HG03565 (cell line): Measurements from ENCODE around the gene GPR107.

ENCODE experiments used
- ATAC-seq: cut with Tn5 transposase; IDR thresholded peaks from one replicate; pipeline ENCODE4 v1.9.1; 2021; ENCODE audit warnings: mild to moderate bottlenecking, moderate library complexity; ENCODE audit not compliant: unreplicated experiment

GPR107 gene

DNA sequence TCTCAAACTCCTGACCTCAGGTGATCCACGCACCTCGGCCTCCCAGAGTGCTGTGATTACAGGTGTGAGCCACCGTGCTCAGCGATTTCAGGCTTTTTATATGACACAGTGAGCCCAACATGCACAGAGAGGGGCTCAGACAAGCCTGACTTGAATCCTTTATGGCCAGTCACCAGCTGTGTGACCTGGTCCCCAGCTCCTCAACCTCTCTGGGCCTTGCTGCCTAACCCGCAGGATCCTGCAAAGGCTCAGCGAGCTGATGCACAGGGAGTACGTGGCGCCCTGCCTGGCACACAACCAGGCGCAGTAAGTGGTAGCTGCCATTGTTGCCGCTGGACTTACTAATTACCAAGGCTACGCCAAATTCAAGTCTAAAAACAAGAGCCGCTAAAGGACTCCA is 101.9 kb downstream of the GPR107 start:
- ATAC-seq, result no peak

DNA sequence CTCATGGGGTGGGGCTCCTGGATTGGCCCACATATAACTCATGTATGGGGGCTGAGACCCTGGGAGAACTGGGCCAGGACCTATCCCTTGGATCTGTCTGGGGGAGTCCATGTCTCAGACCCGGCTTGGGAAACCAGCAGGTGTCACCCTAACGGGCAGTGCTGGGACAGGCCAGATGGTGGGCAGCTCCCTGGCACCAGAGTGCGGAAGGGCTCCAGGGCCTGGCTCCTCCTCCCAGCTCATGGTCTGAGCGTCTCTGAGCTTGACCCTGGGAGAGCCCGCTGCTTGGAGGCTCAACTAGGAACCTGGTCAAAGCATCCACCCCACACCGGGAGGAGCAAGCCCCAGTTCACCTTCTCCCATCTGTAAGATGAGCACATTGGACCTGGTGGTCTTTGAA is 103.0 kb downstream of the GPR107 start:
- no peak for ATAC-seq

DNA sequence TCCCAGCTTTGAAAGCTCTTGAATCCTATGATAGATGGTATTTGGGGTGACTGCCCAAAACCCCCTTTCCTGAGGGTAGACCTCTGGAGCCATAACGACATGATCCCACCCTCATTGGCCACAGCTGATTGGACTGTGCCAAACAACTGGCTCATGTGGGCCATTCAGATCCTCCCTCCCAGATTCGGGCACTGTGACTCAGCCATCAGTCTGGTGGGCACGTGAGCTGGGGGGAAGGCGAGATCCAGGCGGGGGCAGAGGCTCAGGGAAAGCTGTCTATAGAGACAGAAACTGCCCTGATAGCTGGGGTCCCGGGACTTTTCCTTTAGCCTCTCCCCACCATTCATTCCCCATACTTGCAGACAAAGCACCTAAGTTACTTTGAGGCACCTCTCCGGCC is 103.4 kb downstream of the GPR107 start:
- no peak for ATAC-seq

DNA sequence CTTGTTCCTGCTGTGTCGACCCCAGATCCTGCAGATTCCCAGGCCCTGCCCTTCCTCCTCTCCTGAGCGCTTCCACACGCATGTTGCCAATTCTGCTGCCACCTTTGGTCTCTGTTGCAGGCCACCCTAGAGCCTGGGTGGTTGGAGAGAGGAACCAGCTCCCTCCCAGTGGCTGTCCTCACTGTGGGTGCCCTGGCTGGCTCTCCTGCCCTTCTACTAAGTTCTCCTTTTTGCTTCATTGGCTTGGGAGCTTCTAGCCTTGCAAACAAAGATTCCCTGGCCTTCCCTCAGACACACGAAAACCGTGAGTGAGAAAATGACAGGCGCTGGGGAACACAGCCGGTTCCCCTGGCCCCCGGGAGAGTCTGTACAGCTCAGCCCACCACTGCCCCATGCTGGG is 104.3 kb downstream of the GPR107 start:
- ATAC-seq, result no peak

DNA sequence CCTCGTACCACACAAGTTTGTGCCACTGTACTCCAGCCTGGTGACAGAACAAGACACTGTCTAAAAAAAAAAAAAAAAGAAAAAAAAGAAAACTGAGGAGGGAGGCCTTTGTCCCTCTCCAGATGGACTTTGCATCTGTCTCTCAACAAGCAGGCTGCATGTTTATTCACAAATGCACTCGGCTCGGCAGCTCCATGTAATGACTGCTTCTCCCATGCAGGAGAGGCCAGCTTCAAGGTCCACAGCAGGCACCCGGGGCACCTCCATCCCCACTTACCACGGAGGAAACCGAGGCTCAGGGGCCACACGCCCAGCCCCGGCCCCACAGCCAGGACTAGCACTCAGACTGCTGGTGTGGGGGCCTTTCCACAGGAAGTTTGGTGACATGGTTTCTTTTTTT is 105.4 kb downstream of the GPR107 start:
- no peak for ATAC-seq

DNA sequence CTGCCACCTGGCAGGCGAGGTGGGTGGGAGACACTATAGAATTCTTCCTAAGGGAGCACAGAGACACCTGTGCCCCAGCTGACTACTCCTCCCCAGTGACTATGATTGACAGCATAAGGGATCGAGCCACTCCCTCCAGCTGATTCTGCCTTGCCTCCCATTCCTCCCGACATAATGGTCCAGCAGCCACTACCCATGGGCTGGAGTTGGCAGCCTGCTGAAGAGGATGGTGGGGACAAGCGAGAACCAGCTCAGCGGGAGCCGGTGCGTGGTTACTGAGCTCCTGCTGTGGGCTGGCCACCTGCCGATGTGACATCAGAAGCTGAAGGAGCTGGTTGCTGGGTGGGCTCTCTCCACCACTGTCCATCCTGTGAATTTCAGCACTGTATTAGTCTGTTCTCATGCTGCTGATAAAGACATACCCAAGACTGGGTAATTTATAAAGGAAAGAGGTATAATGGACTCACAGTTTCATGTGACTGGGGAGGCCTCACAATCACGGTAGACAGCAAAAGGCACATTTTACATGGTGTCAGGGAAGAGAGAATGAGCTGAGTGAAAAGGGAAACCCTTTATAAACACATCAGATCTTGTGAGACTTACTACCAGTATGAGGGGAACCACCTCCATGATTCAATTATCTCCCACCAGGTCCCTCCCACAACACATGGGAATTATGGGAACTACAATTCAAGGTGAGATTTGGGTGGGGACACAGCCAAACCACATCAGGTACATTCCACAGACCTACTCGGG is 106.4 kb downstream of the GPR107 start:
- ATAC-seq, result no peak

DNA sequence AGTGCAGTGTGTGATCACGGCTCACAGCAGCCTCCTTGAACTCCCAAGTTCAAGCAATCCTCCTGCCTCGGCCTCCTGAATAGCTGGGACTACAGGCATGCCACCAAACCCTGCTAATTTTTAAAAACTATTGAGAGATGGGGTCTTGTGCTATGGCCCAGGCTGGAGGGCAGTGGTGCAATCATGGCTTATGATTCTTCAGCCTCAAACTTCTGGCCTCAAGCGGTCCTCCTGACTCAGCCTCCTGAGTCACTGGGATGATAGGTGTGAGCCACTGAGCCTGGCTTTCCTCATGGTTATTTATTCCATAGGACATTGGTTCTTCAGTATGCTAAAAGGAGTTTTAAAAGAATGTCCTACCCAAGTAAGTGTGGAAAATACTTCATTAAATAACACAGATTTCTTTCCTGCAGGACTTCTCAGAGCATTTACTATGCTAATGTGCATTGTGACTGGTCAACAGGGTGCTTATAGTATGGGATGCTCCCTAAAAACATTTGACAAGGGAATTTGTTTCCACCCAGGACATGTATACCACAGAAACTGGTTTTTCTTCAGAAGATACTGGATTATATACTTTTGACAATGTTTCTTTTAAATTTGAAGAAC is 107.3 kb downstream of the GPR107 start:
- no peak for ATAC-seq

DNA sequence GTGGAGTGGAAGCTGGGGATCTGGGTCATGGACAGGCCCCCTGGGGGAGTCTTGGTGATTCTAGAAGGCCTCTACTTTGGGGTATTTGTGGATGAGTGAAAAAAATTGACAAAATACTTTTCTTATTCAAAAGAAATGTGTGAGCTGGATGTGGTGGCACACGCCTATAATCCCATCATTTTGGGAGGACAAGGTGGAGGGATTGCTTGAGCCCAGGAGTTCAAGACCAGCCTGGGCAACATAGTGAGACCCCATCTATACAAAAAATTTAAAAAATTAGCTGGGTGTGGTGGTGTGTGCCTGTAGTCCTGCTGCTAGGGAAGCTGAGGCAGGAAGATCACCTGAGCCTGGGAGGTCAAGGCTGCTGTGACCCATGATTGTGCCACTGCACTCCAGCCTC is 111.9 kb downstream of the GPR107 start:
- ATAC-seq, result no peak

DNA sequence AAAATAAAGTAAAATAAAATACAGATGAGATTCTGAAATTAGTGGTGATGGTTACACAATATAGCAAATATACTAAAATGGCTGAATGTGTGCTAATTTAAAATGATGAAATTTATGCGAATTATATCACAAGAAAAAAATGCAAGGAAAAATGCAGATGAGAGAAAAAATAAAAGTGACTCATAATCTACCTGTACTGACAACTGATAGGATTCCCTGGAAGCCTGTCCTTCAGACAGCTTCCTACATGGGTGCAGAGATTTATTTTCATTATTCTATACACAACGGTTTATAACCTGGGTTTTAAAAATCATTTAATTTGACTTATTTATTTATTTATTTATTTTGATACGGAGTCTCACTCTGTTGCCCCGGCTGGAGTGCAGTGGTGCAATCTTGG is 112.7 kb downstream of the GPR107 start:
- no peak for ATAC-seq

DNA sequence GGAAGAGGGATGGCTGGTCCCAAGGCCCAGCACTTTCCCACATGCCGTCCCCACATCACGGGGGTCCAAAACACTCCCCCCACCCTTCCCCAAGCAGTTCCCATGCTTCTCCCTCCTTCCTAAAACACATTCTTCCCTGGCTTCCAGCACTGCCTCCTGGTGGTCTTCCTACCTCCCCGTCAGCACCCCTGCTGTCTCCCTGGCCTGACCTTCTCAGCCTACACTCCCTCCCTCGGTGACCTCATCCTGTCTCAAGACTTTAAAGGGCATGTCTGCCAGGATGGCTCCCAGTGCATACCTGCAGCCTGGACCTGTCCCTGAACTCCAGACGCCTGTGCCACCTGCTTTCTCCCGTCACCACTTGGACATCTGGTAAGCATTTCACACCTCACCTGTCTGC is 114.2 kb downstream of the GPR107 start:
- no peak for ATAC-seq

DNA sequence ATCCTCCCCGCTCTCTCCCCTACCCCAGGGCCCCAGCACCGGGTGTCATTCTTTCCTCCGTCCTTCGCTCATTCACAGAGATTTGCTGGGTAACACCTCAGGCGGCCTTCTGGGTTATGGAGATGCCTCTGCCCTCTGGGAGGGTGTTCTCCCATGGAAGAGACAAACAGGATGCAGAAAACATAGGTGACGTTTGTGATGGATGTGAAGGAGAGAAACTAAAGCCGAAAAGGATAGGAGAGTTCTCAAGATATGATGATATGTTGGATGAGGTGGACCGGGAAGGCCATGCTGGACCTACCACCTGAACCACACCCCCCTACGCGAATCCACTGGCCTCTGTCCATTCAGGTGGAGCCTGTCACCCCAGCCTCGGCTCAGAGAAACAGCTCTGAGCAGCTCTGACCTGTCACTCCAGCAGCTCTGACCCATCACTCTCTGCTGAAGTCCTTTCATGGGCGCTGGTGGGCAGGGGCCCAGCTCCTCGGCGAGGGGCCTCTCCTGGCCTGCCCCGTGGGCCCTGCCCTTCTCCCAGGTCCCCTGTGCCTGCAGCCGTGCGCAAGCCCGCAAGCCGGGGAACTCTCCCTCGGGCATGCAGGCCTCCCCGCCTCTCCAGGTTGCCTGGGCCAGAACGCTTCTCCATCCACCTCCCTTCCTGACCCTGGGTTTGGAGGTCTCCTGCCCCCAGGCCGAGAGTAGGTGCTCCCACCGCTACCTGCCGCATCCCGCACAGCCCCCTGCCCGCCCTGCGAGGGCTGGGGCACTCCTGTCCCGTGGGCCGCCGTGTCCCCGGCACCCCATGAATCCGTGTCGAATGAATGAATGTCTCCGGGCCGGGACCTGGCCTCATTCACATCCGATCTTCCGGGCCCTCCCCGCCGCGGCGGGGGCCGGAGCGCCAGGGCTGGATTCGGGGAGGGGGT is 117.8 kb downstream of the GPR107 start:
- ATAC-seq, result no peak

DNA sequence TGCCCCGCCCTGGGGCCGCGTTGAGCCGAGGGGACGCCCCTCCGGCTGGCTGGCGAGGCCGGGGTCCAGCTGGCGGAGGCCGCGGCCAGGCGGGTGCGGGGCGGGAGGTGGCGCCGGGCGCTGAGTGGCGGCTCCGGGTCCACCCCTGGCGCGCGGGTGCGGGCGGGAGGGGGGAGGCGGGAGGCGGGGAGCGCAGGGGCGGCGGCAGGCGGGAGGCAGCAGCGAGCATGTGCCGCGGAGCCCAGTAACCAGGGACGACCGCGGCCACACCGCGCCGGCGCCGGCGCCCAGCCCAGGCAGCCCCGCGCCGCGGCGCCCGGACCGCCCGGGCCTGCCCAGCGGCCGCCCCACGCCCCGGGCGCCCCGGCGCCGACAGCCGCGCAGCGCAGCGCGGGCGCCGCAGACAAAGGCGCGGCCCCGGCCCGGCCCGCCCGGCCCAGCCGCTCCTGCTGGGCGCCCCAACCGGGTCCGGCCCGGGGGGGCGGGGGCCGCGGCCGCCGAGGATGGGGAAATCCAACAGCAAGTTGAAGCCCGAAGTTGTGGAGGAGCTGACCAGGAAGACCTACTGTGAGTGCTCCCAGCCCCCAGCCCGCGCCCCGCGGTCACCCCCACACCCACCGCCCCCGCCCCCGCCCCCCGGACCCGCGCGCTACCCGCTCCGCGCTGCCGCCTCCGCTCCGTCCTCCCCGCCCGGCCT is 118.6 kb downstream of the GPR107 start, which contains the start of gene NCS1:
Gene NCS1 (plus strand): TSS at position 244 of the 697 bp plus-strand sequence. CDS start 260 bp downstream, at position 504.
- no peak for ATAC-seq

DNA sequence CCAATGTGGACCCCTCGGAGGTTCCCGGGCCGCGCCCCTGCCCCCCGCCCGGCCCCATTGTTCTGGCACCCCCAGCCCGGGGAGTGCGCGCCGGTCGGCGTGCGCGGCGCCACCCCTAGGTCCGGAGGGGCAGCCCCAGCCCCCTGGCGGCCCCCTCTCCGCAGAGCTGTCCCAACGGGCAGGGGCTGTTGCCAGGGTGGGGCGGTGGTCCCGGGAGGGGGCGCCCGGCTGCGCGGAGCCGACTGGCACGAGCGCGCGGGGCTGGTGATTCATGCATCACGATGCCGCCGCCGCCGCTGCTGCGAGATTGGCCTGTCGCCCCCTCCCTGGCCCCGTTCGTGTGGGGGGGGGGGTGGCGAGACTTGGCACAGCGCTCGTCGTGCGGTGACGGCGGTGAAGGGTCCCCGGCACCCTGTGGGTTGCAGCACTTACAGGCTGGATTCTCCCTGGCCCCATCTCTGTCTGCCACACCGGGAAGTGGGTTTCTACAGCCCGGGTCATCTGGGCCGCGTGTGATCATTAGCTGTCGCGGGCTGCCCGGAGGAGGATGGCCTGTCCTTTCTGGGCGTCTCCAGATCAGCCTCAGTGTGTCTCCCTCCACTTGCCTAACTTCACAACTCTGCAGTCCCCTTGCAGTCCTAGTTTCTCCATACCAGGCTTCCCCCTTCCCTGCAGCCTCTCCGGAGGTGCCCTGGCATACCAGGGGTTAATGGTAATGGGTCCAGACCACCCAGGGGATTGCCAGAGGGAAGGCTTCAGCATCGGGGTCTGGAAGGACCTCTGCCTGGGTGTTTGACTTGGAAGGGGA is 119.4 kb downstream of the GPR107 start:
- ATAC-seq, result no peak

DNA sequence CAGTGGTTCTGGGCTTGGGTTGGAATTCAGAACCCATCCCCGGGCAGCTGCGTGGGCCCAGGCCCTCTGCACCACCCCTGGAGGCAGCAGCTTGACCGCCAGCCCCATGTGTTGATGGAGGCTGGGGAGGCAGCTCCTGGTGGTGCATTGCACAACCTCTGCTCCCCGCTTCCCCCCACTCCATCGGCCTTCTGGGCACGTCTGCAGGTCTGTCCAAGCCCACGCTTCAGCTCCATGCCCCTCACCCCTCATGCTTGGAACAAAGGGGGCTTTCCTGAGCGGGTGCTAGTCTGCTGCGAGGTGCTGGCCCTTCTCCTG is 119.9 kb downstream of the GPR107 start:
- no peak for ATAC-seq

DNA sequence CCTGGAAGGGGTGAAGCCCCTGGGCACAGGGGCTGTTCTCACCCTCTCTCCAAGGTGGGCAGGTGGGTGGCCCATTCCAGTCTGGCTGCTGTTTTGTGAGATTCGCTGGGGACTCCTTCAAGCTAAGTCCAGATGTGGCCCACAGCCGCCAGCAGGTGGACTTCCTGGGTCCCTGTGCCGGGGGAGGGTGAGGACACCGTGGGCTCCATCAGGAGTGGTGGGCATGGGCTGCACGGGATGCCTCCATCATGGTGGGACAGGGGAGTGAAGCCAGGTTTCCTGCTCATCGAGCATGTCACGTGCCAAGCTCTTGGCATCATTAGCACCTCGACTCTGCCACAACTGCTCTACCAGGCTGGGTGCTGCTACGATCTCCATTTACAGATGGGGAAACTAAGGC is 120.3 kb downstream of the GPR107 start:
- ATAC-seq, result no peak

DNA sequence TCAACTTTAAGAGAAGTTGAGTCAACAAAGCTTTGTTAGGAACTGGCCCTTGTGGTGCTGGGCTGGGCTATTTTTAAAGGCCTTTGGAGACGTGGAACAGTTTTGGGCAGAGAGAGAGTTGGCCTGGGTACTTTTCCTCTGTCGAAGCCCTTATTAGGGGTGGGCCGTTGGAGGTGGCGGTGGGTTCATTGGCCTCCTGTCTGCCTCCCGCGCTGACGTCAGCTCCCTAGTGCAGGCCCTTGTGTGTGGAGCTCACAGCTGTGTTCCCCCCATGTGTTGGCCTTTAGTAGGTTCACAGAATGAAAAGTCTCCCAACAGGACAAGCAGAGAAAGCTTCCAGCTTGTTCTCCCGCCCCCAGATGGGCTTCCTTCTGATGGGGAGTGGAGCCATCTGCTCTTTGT is 121.2 kb downstream of the GPR107 start:
- ATAC-seq, result no peak

DNA sequence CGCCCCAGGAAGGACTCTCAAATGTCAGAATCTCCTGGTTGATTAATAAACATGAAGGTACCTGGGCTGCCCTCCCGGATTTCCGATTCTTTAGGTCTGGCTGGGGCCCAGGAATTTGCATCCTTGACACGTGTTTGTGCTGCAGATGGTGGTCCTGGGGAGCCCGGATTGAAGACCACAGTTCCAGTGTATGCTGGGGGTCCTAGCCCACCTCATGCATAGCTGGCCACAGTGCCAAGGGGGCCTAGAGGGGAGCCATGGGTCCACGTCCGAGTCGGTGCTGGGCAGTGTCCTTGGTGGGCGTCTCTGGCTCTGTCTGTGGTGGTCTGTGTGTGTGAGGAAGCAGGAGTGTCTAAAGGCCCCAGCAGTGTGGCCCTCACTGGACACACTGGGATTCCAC is 121.6 kb downstream of the GPR107 start:
- ATAC-seq, result no peak

DNA sequence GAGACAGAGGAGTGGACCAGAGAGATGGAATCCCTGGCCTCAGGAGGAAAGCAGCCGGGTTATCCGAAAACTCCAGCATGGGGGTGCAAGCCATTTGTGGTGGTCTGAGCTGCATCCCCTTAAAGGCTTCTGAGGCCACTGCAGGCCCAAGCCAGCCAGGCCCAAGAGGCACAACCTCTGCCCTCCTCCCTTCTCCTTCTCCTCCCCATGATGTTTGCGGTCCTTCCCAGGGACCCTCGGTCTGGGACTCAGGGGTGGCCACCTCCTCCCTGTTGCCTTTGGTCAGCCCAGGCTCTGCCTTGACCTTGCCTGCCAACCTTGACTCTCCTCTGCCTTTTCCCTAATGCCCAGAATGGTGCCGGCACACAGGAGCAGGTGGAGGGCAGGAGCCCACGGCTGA is 123.1 kb downstream of the GPR107 start:
- ATAC-seq, result no peak

DNA sequence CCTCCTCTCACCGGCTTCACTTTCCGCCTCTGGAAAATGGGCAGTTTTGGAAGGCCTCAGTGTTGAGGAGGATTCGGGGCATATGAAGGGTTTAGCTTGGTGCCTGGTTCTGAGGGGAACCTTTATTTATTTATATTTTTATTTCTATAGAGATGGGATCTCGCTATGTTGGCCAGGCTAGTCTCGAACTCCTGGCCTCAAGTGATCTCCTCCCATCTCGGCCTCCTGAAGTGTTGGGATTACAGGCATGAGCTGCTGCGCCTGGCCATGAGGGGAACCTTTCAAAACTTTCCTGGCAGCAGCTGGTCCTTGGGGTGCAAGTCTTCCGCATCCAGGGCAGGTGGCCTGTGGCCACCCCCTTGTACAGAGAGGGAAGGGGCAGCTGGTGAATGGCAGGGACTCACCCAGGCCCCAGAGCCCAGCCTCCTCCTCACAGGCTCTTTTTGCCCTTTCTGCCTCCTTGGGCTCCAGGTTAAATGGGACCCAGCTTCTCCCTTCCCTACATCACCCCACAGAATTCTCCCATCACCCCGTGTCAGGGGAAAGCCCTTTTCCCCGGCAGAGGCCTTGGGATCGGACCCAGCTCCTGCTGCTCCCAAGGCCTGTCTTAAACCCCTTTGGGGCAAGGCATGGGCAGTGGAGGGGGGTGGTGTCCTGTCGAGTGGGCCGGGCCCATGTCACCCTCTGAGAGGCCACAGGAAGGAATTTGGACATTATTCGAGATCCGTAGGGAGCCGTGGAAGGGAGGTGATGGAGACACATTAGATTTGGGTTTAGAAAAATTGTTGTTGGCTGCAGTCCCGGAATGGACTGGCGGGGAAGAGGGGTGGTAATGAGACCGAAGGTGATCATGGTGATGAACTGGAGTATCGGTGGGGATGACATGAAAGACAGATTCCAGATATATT is 124.4 kb downstream of the GPR107 start:
- ATAC-seq, result no peak
